Adrenal gland (tissue), 5 donors: ENCODE data around the gene NDUFA6.

Source experiments
- POLR2A ChIP-seq, 2 donors: fragments of 450-650 bp; IDR thresholded peaks; one replicate each; pipeline ENCODE4 v1.6.1; 2017; ENCODE audit warnings: antibody characterized with exemption in 2 of 2, mild to moderate bottlenecking in 2 of 2, moderate library complexity in 1 of 2
- TF ChIP-seq, protein P1 (sequence below), 6 experiments: fragments of 450-650 bp in 4 of 6; fragments of 200-600 bp in 2 of 6; sonication (generic) in 1 of 6; IDR thresholded peaks; 1 replicate in 5 of 6; 2 replicates in 1 of 6; pipeline versions ENCODE4 v1.5.1 to v1.8.0; 2016 to 2021; ENCODE audit warnings: antibody characterized with exemption in 6 of 6, mild to moderate bottlenecking in 2 of 6, moderate library complexity in 1 of 6
- donor health status: DM: no; HTN: no; CAD: no.

DNA sequence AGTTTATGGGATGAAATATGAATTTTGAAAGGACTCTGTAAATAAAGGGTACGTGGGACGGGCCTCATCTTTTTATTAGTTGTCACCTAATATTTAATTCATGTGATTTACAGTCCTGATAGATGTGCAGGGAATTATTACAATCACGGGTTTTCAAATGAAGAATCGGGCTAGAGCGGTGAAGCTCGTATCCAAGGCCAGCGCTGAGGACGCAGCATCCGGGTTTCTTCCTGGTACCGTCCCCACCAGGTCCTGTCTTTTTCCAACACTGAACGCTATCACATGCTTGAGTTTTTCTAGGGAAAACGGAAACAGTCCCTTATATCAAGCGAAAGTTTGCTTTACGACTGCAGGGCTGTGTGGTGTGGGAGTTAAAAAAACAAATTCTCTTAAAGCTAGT, 10.3 kb downstream of the NDUFA6 start:
- TF ChIP-seq, protein P1, sequence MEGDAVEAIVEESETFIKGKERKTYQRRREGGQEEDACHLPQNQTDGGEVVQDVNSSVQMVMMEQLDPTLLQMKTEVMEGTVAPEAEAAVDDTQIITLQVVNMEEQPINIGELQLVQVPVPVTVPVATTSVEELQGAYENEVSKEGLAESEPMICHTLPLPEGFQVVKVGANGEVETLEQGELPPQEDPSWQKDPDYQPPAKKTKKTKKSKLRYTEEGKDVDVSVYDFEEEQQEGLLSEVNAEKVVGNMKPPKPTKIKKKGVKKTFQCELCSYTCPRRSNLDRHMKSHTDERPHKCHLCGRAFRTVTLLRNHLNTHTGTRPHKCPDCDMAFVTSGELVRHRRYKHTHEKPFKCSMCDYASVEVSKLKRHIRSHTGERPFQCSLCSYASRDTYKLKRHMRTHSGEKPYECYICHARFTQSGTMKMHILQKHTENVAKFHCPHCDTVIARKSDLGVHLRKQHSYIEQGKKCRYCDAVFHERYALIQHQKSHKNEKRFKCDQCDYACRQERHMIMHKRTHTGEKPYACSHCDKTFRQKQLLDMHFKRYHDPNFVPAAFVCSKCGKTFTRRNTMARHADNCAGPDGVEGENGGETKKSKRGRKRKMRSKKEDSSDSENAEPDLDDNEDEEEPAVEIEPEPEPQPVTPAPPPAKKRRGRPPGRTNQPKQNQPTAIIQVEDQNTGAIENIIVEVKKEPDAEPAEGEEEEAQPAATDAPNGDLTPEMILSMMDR (IDR thresholded peaks at IDR 0.05): no peak
- TF ChIP-seq POLR2A (IDR thresholded peaks at IDR 0.05): no peak
